Measurements from ENCODE around the gene CCT3. TPM values are rescaled to one million over a fixed set of nuclear protein-coding genes. Genes with fewer than 3 reads are reported as not detected.

Gene CCT3
- total and polyA plus RNA-seq, 10 donors = 73.7 to 129 (median 105) TPM

GRCh38 chr1:156281693-156282478 is 56.2 kb downstream of the CCT3 start:
- Histone ChIP-seq H3K4me3 (peak overlapping the region; percentile 62 to 87 (median 72)), H3K27ac (peak overlapping the region; percentile 90 to 97 (median 94)), H3K4me1 (peaks cover 14 to 72% (median 43%) of the 10 kb centered on the region in 6 donors), H3K27me3 (replicated peaks in 1 of 7) (no peaks in the 10 kb centered on the region), H3K9me3 (no peaks in the 10 kb centered on the region), H3K36me3 (peaks cover 0 to 53% (median 36%) of the 10 kb centered on the region in 6 donors)
- TF ChIP-seq POLR2A (IDR thresholded peaks at IDR 0.05) = no peak
- TF ChIP-seq CTCF (IDR thresholded peaks at IDR 0.05 in 8 of 11, conservative IDR thresholded peaks at IDR 0.05 in 3 of 11) = no peak
- no peak for TF ChIP-seq POLR2AphosphoS5 (IDR thresholded peaks at IDR 0.05)
- intact Hi-C loops (cut with DNase I; ENCODE audit: low total_unique reads) = no loop called here
- DNase-seq = no peak
- 5 to 11% (median 8%) methylated on average over 22 of the region's 22 CpGs for WGBS, 5 donors

- no peak for TF ChIP-seq POLR2A (IDR thresholded peaks at IDR 0.05)
- no peak for TF ChIP-seq CTCF (IDR thresholded peaks at IDR 0.05 in 8 of 11, conservative IDR thresholded peaks at IDR 0.05 in 3 of 11)
- no peak for TF ChIP-seq POLR2AphosphoS5 (IDR thresholded peaks at IDR 0.05)
- Histone ChIP-seq H3K4me1 (peaks cover 14 to 78% (median 44%) of the 10 kb centered on the region in 6 donors), H3K27me3 (replicated peaks in 1 of 7) (no peaks in the 10 kb centered on the region), H3K36me3 (peaks cover 0 to 53% (median 37%) of the 10 kb centered on the region in 6 donors), H3K27ac (peak overlapping the region in 6 of 8 donors; percentile 9 to 97 (median 94)), H3K9me3 (no peaks in the 10 kb centered on the region), H3K4me3 (peak overlapping the region; percentile 62 to 87 (median 72))
- intact Hi-C loops (cut with DNase I; ENCODE audit: low total_unique reads) = no loop called here
- 19 to 35% (median 26%) methylated on average over 8 of the region's 8 CpGs for WGBS, 5 donors
- DNase-seq = no peak
Measured at GRCh38 chr1:156281281-156281680, 56.8 kb downstream of the CCT3 start.

DNA sequence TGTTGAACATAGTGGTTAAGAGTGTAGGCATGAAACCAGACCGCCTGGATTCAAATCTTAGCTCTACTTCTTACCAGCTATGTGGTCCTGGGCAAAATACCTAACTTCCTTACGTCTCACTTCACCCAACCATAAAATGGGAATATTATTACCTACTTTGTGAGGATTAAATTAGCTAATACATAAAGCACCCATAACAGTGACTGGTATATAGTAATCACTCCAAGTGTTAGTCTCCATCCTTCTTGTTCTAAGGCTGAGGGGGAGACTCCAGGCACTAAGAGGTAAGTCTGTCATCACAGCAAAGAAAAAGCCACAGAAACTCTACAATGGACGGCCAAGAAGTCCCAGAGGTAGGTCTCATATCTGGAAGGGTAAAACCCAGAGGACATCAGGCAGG is 58.3 kb downstream of the CCT3 start:
- peaks cover 0 to 55% (median 42%) of the 10 kb centered on the region in 6 donors for H3K36me3 ChIP-seq
- intact Hi-C loops (cut with DNase I; ENCODE audit: low total_unique reads) = no loop called here
- peaks cover 14 to 72% (median 43%) of the 10 kb centered on the region in 6 donors for H3K4me1 ChIP-seq
- no peak overlapping the region for H3K27ac ChIP-seq
- TF ChIP-seq CTCF (IDR thresholded peaks at IDR 0.05 in 8 of 11, conservative IDR thresholded peaks at IDR 0.05 in 3 of 11) = no peak
- TF ChIP-seq POLR2A (IDR thresholded peaks at IDR 0.05) = no peak
- no peak for TF ChIP-seq POLR2AphosphoS5 (IDR thresholded peaks at IDR 0.05)
- WGBS, 5 donors = 86 to 93% (median 88%) methylated on average over 3 of the region's 3 CpGs
- no peaks in the 10 kb centered on the region for H3K9me3 ChIP-seq
- no peaks in the 10 kb centered on the region for H3K27me3 ChIP-seq (replicated peaks in 1 of 7)
- no peak overlapping the region for H3K4me3 ChIP-seq
- no peak for DNase-seq

GRCh38 chr1:156276966-156277381 is 61.1 kb downstream of the CCT3 start:
- Histone ChIP-seq H3K27ac (peak overlapping the region in 6 of 8 donors; percentile 15 to 87 (median 70)), H3K9me3 (no peaks in the 10 kb centered on the region), H3K36me3 (peaks cover 2 to 84% (median 70%) of the 10 kb centered on the region in 6 donors), H3K4me3 (peak overlapping the region in 1 of 8 donors; percentile 15), H3K27me3 (replicated peaks in 1 of 7) (no peaks in the 10 kb centered on the region), H3K4me1 (peaks cover 9 to 50% (median 24%) of the 10 kb centered on the region in 6 donors)
- TF ChIP-seq POLR2AphosphoS5 (IDR thresholded peaks at IDR 0.05) (no peak), POLR2A (IDR thresholded peaks at IDR 0.05) (no peak), CTCF (IDR thresholded peaks at IDR 0.05 in 8 of 11, conservative IDR thresholded peaks at IDR 0.05 in 3 of 11) (no peak)
- 39 to 86% (median 56%) methylated on average over 6 of the region's 6 CpGs for WGBS, 5 donors
- DNase-seq = no peak
- intact Hi-C loops (cut with DNase I; ENCODE audit: low total_unique reads) = no loop called here
